Smooth muscle cell of the coronary artery (primary cell): ENCODE results near the gene ENKD1. TPM values are rescaled to one million over a fixed set of nuclear protein-coding genes. Genes with fewer than 3 reads are reported as not detected.

Experiments used
- total RNA-seq: library from RNA; depleted of rRNA; stranded (reverse); fragments of >200 nt; gene quantifications from 2 replicates; pipeline ENCODE4 v1.2.3, GENCODE V29; 2014; ENCODE audit warnings: low replicate concordance

Gene ENKD1
- 11.8 and 13.8 TPM in 2 replicates for total RNA-seq

GRCh38 chr16:67666559-67667452 is at the start of gene ENKD1, which contains the start of gene C16orf86:
TSS of gene ENKD1 (minus strand) at chr16:67666750. CDS start at chr16:67666442, 308 bp downstream.
TSS of gene C16orf86 (plus strand) at chr16:67666814. CDS start at chr16:67666971, 157 bp downstream.

GRCh38 chr16:67660564-67661028 is 6.0 kb downstream of the ENKD1 start, which contains the start of gene PARD6A:
TSS of gene PARD6A (plus strand) at chr16:67660960. CDS start at chr16:67661039, 79 bp downstream.

GRCh38 chr16:67659675-67660563 is 6.6 kb downstream of the ENKD1 start, which contains the start of gene ACD:
TSS of gene ACD (minus strand) at chr16:67660260. CDS start at chr16:67660220, 40 bp downstream.

Other genes with a start within 250 kb of the ENKD1 start
- gene HSD11B2, start 235.6 kb downstream of the ENKD1 start, total RNA-seq, result not detected in 2 replicates
- 108 and 157 TPM in 2 replicates for gene ATP6V0D1, start 185.6 kb downstream of the ENKD1 start, total RNA-seq
- 0.08 TPM in 1 of 2 replicates, not detected in the other for gene AGRP, start 183.2 kb downstream of the ENKD1 start, total RNA-seq
- gene RIPOR1, start 137.9 kb downstream of the ENKD1 start, total RNA-seq, result 23.1 and 23.3 TPM in 2 replicates
- gene CTCF, start 104.2 kb downstream of the ENKD1 start, total RNA-seq, result 14.2 and 14.7 TPM in 2 replicates
- 0.15 TPM in 1 of 2 replicates, not detected in the other for gene CARMIL2, start 21.6 kb downstream of the ENKD1 start, total RNA-seq
- gene ACD, start 6.5 kb downstream of the ENKD1 start, total RNA-seq, result 7.6 and 9.8 TPM in 2 replicates
- gene PARD6A, start 5.8 kb downstream of the ENKD1 start, total RNA-seq, result 0.60 and 1.1 TPM in 2 replicates
- 1.6 and 3.6 TPM in 2 replicates for gene C16orf86, start 64 bp upstream of the ENKD1 start, total RNA-seq
- gene GFOD2, start 52.6 kb upstream of the ENKD1 start, total RNA-seq, result 14.1 and 18.0 TPM in 2 replicates
- 2.7 and 5.9 TPM in 2 replicates for gene RANBP10, start 139.8 kb upstream of the ENKD1 start, total RNA-seq
- gene TSNAXIP1, start 140.1 kb upstream of the ENKD1 start, total RNA-seq, result 1.2 and 1.9 TPM in 2 replicates
- gene THAP11, start 175.6 kb upstream of the ENKD1 start, total RNA-seq, result 26.3 and 47.7 TPM in 2 replicates
- 79.6 and 157 TPM in 2 replicates for gene NUTF2, start 180.2 kb upstream of the ENKD1 start, total RNA-seq
- gene CENPT, start 180.9 kb upstream of the ENKD1 start, total RNA-seq, result 18.3 and 23.8 TPM in 2 replicates
- gene EDC4, start 206.3 kb upstream of the ENKD1 start, total RNA-seq, result 46.8 and 50.8 TPM in 2 replicates
- not detected in 2 replicates for gene NRN1L, start 218.1 kb upstream of the ENKD1 start, total RNA-seq
- gene PSKH1, start 226.5 kb upstream of the ENKD1 start, total RNA-seq, result 13.5 and 31.1 TPM in 2 replicates